GM08714 (cell line): ENCODE data around the gene ARHGAP23.
"Not testable (repeated sequence)": the region's sequence is repeated elsewhere in the genome, so short reads cannot be mapped to it uniquely, and the experiment has no call there.

Experiments used
- H3K4me3 ChIP-seq: fragments of 200-500 bp; sonication (Bioruptor generic); 2 replicates; pipeline ENCODE4 v1.5.1; 2014; ENCODE audit warnings: mild to moderate bottlenecking, low read length, inconsistent platforms
- ZNF274 ChIP-seq: IDR thresholded peaks from 2 replicates; pipeline ENCODE4 v1.6.1; 2012; ENCODE audit warnings: mild to moderate bottlenecking, low read depth, low read length

The ARHGAP23 gene

DNA sequence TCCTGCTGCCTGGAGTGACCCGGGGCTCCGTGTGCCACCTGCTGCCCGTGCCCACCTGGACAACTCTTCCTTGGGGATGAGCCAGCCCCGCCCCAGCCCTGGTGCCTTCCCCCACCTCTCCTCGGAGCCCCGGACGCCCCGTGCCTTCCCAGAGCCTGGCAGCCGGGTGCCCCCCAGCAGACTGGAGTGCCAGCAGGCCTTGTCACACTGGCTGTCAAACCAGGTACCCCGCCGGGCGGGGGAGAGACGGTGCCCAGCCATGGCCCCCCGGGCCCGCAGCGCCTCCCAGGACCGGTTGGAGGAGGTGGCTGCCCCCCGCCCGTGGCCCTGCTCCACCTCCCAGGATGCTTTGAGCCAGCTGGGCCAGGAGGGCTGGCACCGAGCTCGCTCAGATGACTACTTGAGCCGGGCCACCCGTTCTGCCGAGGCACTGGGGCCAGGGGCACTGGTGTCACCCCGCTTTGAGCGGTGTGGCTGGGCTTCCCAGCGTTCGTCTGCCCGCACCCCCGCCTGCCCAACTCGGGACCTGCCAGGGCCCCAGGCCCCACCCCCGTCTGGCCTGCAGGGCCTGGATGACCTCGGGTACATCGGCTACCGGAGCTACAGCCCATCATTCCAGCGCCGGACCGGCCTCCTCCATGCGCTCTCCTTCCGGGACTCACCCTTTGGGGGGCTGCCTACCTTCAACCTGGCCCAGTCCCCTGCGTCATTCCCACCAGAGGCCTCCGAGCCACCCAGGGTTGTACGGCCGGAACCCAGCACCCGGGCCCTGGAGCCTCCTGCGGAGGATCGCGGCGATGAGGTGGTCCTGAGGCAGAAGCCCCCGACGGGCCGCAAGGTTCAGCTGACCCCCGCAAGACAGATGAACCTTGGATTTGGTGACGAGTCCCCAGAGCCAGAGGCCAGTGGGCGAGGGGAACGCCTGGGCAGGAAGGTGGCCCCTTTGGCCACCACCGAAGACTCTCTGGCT lies 38.4 kb downstream of the ARHGAP23 start:
- H3K4me3 ChIP-seq, result no peak overlapping the region
- no peak for TF ChIP-seq ZNF274

DNA sequence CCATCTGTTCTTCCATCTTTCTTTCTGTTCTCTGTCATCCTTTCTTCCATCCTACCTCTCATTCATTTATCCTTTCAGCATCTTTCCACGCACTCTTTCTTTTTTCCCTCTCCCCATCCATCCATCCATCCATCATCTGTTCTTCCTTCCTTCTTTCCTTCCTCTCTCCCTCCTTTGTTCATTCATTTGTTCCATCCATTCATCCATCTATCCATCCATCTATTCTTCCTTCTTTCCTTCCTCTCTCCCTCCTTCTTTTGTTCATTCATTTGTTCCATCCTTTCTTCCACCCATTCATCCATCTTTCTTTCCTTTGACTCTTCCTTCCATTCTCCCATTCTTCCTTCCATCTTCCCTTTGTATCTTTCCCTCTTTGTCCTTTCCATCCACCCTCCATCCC lies 39.2 kb downstream of the ARHGAP23 start:
- H3K4me3 ChIP-seq, result no peak overlapping the region
- TF ChIP-seq ZNF274, result no peak

DNA sequence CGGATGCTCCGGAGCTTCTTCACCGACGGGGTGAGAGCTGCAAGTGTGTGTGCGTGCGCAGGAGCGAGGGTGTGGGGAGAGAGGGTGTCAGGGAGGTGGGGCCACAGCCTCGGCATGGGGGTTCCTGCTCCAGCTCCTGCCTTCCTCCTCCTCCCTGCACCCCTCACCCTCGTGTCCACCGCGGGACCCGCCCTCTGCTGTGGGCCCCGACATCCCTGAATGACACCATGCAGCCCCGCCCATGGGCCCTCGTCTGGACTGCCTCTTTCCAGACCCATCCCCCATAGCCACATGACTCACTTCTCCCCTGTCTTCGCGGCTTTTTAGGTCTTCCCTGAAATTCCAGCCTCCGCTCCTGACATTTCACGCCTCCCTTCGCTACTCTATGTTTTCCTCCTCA lies 41.6 kb downstream of the ARHGAP23 start:
- TF ChIP-seq ZNF274, result no peak
- H3K4me3 ChIP-seq, result no peak overlapping the region

DNA sequence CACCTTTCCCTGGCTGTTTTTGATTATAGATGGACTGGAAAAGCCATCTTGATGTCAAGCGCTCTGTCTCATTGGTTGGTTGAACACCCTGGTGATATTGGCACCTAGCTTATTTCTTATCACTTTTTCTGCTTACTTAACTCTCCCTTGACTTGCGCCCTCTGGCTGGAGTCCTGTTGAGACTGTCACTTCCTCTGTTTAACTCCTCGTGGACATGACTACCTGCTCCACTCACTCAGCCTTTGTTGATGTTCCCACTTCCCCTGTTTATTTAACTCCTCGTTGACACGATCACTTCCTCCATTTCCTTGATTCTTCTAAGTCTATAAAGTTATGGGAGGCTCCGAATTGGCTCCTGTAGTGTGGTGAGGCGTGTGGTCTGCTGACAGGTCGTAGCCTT lies 43.0 kb downstream of the ARHGAP23 start:
- not testable (repeated sequence) for H3K4me3 ChIP-seq

DNA sequence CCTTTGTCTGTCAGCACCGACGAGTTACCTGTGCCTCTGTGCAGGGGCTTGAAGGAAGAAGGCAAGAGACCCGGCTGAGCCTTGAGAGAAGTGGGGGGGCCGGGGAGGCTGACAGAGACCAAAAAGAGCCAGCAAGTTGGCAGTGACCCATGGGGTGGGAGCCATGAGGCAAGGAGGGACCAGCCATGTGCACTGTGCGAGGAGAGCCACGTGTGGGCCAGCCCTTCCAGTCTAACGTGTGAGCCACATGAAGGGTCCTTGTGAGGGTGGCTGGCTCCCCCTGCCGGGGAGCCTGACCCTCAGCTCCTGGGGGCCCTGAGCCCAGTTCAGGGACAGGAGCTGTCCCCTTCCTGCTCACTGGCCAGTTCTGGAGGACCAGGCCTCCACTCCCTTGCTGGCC lies 46.4 kb downstream of the ARHGAP23 start:
- H3K4me3 ChIP-seq, result not testable (repeated sequence)

DNA sequence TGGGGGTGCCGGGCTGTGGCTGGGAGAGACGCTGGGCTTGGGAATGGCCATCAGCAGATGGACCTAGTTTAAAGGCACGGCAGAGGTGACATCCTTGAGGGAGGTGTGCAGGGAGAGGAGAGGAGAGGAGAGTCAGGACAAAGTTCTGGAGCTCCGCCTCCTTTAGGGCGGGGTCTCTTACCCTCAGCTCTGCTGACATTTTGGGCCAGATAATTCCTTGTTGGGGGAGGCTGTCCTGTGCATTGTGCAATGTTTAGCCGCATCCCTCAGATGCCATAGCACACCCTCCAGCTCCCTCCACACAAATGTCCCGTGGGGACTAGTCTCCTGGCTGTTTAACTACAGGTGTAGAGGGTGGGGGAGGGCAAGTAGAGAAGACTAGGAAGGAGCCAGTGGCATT lies 48.3 kb downstream of the ARHGAP23 start:
- H3K4me3 ChIP-seq, result no peak overlapping the region
- TF ChIP-seq ZNF274, result no peak

GRCh38 chr17:38477417-38477816 lies 49.2 kb downstream of the ARHGAP23 start:
- not testable (repeated sequence) for H3K4me3 ChIP-seq

- H3K4me3 ChIP-seq, result not testable (repeated sequence)
Observed at GRCh38 chr17:38477951-38478350, 49.7 kb downstream of the ARHGAP23 start.

- not testable (repeated sequence) for H3K4me3 ChIP-seq
Observed at GRCh38 chr17:38478667-38479066, 50.4 kb downstream of the ARHGAP23 start.

DNA sequence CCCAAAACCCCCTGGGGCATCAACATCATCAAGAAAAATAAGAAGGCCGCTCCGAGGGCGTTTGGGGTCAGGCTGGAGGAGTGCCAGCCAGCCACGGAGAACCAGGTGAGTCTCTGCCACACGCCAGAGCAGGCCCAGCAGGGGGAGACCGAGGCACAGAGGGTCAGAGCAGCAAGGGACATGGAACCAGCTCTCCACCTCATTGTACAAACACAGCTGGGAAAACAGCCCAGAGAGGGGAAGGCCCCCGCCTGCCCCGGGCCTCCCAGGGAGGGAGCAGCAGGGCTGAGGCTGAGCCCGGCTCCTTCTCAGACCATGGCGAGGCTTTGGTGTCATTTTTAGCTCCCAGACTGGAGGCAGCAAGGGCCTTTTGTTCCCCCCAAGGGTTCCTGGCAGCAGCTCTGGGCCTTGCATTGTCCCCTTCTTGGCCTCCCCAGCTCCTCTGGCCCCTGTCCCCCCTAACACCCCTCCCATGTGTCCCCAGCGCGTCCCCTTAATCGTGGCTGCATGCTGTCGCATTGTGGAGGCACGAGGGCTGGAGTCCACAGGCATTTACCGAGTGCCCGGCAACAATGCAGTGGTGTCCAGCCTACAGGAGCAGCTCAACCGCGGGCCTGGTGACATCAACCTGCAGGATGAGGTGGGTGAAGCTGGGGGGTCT lies 53.9 kb downstream of the ARHGAP23 start:
- H3K4me3 ChIP-seq, result not testable (repeated sequence)

DNA sequence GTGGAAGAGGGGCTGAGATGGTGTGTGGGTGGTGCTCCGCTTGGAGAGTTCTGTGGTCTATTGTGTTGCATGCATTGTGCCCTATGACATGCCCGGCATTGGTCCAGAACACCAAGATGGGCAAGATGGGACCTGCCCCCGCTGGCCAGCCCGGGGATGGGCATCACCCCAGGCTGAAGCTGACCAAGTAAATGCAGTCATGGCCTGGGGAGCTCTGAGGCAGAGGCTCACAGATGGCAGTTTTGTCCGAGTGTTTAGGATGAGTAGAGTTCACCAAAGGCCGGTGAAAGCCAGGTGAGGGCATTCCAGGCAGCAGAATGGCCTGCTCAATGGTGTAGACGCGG lies 54.4 kb downstream of the ARHGAP23 start:
- H3K4me3 ChIP-seq, result not testable (repeated sequence)

DNA sequence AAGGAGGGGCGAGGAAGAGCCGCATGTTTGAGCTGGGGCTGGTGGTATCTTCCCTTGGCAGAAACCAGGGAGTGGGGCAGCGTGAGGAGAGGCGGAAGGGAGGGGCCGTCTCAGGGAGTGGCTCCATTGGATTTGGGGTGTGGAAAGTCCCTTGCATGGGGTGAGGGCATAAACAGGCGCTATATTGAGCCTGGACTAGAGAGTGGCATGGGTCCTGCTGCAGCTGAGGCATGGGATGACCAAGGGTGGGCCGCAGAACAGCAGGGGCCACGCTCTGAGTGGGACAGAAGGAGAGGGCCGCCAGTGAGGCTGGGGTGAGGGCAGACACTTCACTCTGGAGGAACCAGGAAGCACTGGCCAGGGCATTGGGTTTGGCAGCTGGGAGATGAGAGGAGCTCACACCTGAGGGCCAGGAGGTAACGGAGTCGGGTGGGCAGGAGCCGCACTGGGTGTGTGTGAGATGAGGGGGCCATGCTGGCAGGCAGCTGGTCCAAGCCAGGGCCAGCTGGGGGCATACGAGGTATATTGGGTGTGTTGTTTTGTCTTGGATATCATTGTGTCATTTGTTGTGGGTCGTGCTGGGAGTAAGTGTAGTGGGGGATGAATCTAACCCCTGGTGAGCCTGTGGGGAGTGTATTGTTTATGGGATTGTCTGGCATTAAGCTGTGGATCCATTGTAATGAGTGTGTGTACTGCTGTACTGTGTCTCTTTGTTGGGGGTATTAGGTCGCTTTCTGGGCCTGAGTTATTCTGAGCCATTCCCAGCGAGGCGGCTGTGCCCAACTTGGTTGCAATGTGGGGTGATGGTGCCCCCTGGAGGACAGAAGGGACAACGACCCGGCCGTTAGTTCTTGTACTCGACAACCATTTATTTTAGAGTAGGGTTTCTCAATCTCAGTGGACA lies 56.2 kb downstream of the ARHGAP23 start:
- H3K4me3 ChIP-seq, result not testable (repeated sequence)

GRCh38 chr17:38485146-38485468 lies 56.8 kb downstream of the ARHGAP23 start:
- no peak overlapping the region for H3K4me3 ChIP-seq

GRCh38 chr17:38485681-38486298 lies 57.5 kb downstream of the ARHGAP23 start:
- not testable (repeated sequence) for H3K4me3 ChIP-seq

More at GRCh38 chr17:38485146-38485468, 56.8 kb downstream of the ARHGAP23 start:
- no peak for TF ChIP-seq ZNF274

- H3K4me3 ChIP-seq, result not testable (repeated sequence)
Observed at GRCh38 chr17:38489774-38490173, 61.5 kb downstream of the ARHGAP23 start.

GRCh38 chr17:38491346-38492066 lies 63.2 kb downstream of the ARHGAP23 start:
- not testable (repeated sequence) for H3K4me3 ChIP-seq

GRCh38 chr17:38492067-38493040 lies 64.1 kb downstream of the ARHGAP23 start:
- H3K4me3 ChIP-seq, result not testable (repeated sequence)

- not testable (repeated sequence) for H3K4me3 ChIP-seq
Observed at GRCh38 chr17:38494152-38494551, 65.9 kb downstream of the ARHGAP23 start.

DNA sequence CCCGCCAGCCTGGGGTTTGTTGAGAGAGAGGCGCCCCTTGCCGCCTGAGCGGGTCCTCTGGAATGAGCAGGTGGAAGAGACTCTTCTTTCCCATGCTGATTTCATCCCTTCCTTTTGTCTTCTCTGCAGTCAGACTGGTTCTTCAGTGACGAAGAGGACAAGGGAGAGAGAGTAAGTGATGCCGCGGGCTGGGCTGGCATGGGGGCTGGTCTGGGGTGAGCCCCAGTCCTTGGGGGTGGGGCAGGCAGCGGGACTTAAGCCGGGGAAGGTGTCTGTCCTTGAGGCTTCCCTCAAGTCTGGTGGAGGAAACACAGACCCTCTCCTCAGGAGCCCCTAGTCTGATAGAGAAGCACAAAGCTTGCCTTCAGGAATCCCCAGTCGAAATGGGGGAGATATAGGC lies 69.4 kb downstream of the ARHGAP23 start:
- not testable (repeated sequence) for H3K4me3 ChIP-seq
